DND-41 (cell line): ENCODE data around the gene BARHL2.

ENCODE experiments used
- ATAC-seq: fragments of 200-7000 bp; cut with Tn5 transposase; 3 replicates; pipeline ENCODE4 v1.9.1; 2021; ENCODE audit warnings: low read depth; ENCODE audit not compliant: insufficient read depth
- DNase-seq: peaks from one replicate; pipeline ENCODE4 v3.0.0-alpha.2; 2020
- H2AFZ ChIP-seq: 2 replicates; pipeline ENCODE4 v1.6.0; 2012; ENCODE audit warnings: low read depth, low read length
- H3K27ac ChIP-seq: 2 replicates; pipeline ENCODE4 v1.5.1; 2012; ENCODE audit warnings: low read length, inconsistent platforms
- H3K27me3 ChIP-seq: fragments of 200-600 bp; sonication (generic); 2 replicates; pipeline ENCODE4 v1.6.0; 2012; ENCODE audit warnings: low read length, mild to moderate bottlenecking, inconsistent platforms; ENCODE audit not compliant: insufficient read depth, poor library complexity
- H3K36me3 ChIP-seq: 2 replicates; pipeline ENCODE4 v1.5.1; 2012; ENCODE audit warnings: low read length, inconsistent platforms; ENCODE audit not compliant: insufficient read depth
- H3K4me1 ChIP-seq: 2 replicates; pipeline ENCODE4 v1.5.1; 2012; ENCODE audit warnings: mild to moderate bottlenecking, low read length; ENCODE audit not compliant: insufficient read depth
- H3K4me2 ChIP-seq: 2 replicates; pipeline ENCODE4 v1.6.0; 2012; ENCODE audit warnings: mild to moderate bottlenecking, moderate library complexity, low read length, inconsistent platforms; ENCODE audit not compliant: insufficient read depth
- H3K4me3 ChIP-seq, 2 experiments: fragments of 200-600 bp in 1 of 2; shearing (Covaris generic) in 1 of 2; 2 replicates each; pipeline ENCODE4 v1.5.1; 2012 to 2016; ENCODE audit warnings: inconsistent platforms in 2 of 2, low read length in 2 of 2, mild to moderate bottlenecking in 2 of 2, low read depth in 1 of 2, moderate library complexity in 1 of 2
- H3K79me2 ChIP-seq: 2 replicates; pipeline ENCODE4 v1.6.0; 2012; ENCODE audit warnings: low read length, inconsistent platforms; ENCODE audit not compliant: insufficient read depth
- H3K9ac ChIP-seq: 2 replicates; pipeline ENCODE4 v1.6.0; 2012; ENCODE audit warnings: low read depth, mild to moderate bottlenecking, inconsistent platforms, low read length, moderate library complexity
- H3K9me3 ChIP-seq: 2 replicates; pipeline ENCODE4 v1.5.1; 2012; ENCODE audit warnings: low read length, moderate library complexity, mild to moderate bottlenecking, inconsistent platforms; ENCODE audit not compliant: insufficient read depth, severe bottlenecking
- H4K20me1 ChIP-seq: 2 replicates; pipeline ENCODE4 v1.6.0; 2012; ENCODE audit warnings: low read length; ENCODE audit not compliant: insufficient read depth
- CTCF ChIP-seq: IDR thresholded peaks from 2 replicates; pipeline ENCODE4 v1.5.1; 2012; ENCODE audit warnings: borderline replicate concordance, low read length, moderate library complexity, mild to moderate bottlenecking; ENCODE audit not compliant: poor library complexity, severe bottlenecking; ENCODE audit errors: extremely low read depth
- EZH2 ChIP-seq: IDR thresholded peaks from 3 replicates; pipeline ENCODE4 v1.6.1; 2012; ENCODE audit warnings: borderline replicate concordance, low read depth, mild to moderate bottlenecking, moderate library complexity, low read length, inconsistent platforms; ENCODE audit not compliant: severe bottlenecking

BARHL2 gene

GRCh38 chr1:90716552-90717355 lies at the start of gene BARHL2:
TSS of gene BARHL2 (minus strand) at chr1:90717302. CDS start at chr1:90717195, 107 bp downstream.
- H3K4me1 ChIP-seq = peaks cover 10% of the 10 kb centered on the region
- no peak for TF ChIP-seq CTCF
- TF ChIP-seq EZH2 = no peak

GRCh38 chr1:90763930-90764329 lies 46.8 kb upstream of the BARHL2 start:
- H4K20me1 ChIP-seq = no peaks in the 10 kb centered on the region
- no peaks in the 10 kb centered on the region for H3K79me2 ChIP-seq
- no peaks in the 10 kb centered on the region for H3K27me3 ChIP-seq
- TF ChIP-seq CTCF = no peak
- TF ChIP-seq EZH2 = no peak
- no peak overlapping the region for H3K27ac ChIP-seq
- no peak overlapping the region for H3K9ac ChIP-seq
- H3K36me3 ChIP-seq = no peaks in the 10 kb centered on the region
- no peaks in the 10 kb centered on the region for H3K9me3 ChIP-seq
- H3K4me1 ChIP-seq = no peaks in the 10 kb centered on the region
- peak; percentile 21 for DNase-seq
- no peak overlapping the region for H3K4me2 ChIP-seq
- no peak; the same call in 2 of the 3 replicates for ATAC-seq
- no peak overlapping the region for H2AFZ ChIP-seq
- H3K4me3 ChIP-seq = no peak overlapping the region

More at GRCh38 chr1:90716552-90717355, at the start of gene BARHL2:
- Histone ChIP-seq H3K27me3 (no peaks in the 10 kb centered on the region), H4K20me1 (no peaks in the 10 kb centered on the region), H3K79me2 (no peaks in the 10 kb centered on the region), H3K4me2 (no peak within 1 kb of the TSS), H3K4me3 (no peak within 1 kb of the TSS), H2AFZ (no peak within 1 kb of the TSS), H3K9me3 (peaks cover 6% of the 10 kb centered on the region), H3K27ac (no peak within 1 kb of the TSS), H3K9ac (no peak within 1 kb of the TSS), H3K36me3 (no peaks in the 10 kb centered on the region)
- ATAC-seq (no peak), DNase-seq (no peak)

GRCh38 chr1:90763506-90763905 lies 46.4 kb upstream of the BARHL2 start:
- no peak for ATAC-seq
- no peak overlapping the region for H3K4me3 ChIP-seq
- H3K4me2 ChIP-seq = no peak overlapping the region
- no peaks in the 10 kb centered on the region for H3K4me1 ChIP-seq
- no peaks in the 10 kb centered on the region for H3K36me3 ChIP-seq
- H3K9ac ChIP-seq = no peak overlapping the region
- DNase-seq = no peak
- H3K9me3 ChIP-seq = no peaks in the 10 kb centered on the region
- no peak overlapping the region for H3K27ac ChIP-seq
- H4K20me1 ChIP-seq = no peaks in the 10 kb centered on the region
- no peaks in the 10 kb centered on the region for H3K79me2 ChIP-seq
- H3K27me3 ChIP-seq = no peaks in the 10 kb centered on the region
- TF ChIP-seq CTCF (no peak), EZH2 (no peak)
- no peak overlapping the region for H2AFZ ChIP-seq
